Measurements from ENCODE around the gene SIGLEC9. TPM values are rescaled to one million over a fixed set of nuclear protein-coding genes. Genes with fewer than 3 reads are reported as not detected.

SIGLEC9 gene
- total and polyA plus RNA-seq, 2 of the 8 experiments (the other 6 are each of a cell fraction or from before 2014, with no cell fraction given), result not detected

- POLR2A ChIA-PET (ENCODE audit: partially characterized antibody), result no interaction called here
- CTCF ChIA-PET (ENCODE audit: partially characterized antibody), result interaction anchor here (6.9 kb wide), 1 partner anchor 14 kb away, joined by 62 read pairs; no protein-coding TSS in a partner anchor
- Histone ChIP-seq H2BK15ac (ENCODE audit: low read length) (no peak overlapping the region), H4K91ac (replicated peaks; ENCODE audit: insufficient read length, low read length) (no peak overlapping the region), H3K4me2 (ENCODE audit: insufficient read depth in 1 of 2, low read depth in 2 of 2, low read length in 2 of 2) (no peak overlapping the region), H3K14ac (ENCODE audit: insufficient read length) (no peak overlapping the region), H3K27me3 (replicated peaks in 1 of 4; ENCODE audit: control insufficient read depth in 3 of 4, extremely low read depth in 1 of 4, insufficient read depth in 3 of 4, low read length in 3 of 4) (no peaks in the 10 kb centered on the region), H4K8ac (ENCODE audit: extremely low read depth, insufficient read depth, low read length) (no peak overlapping the region), H3K56ac (replicated peaks; ENCODE audit: insufficient read length, low read depth, low read length) (no peak overlapping the region), H3K9me3 (ENCODE audit: insufficient read depth in 2 of 2, low read depth in 1 of 2, low read length in 1 of 2) (no peaks in the 10 kb centered on the region), H4K20me1 (replicated peaks in 1 of 2; ENCODE audit: control insufficient read depth in 1 of 2, insufficient read depth in 2 of 2, low read length in 2 of 2) (no peaks in the 10 kb centered on the region), H3K36me3 (ENCODE audit: control insufficient read depth in 2 of 4, insufficient read depth in 4 of 4, low read length in 3 of 4) (no peaks in the 10 kb centered on the region), H2BK20ac (ENCODE audit: low read length) (no peak overlapping the region), H2BK120ac (replicated peaks; ENCODE audit: low read depth, low read length) (no peak overlapping the region), H3K27ac (ENCODE audit: low read depth, low read length) (no peak overlapping the region), H3K79me1 (ENCODE audit: low read depth, low read length) (no peaks in the 10 kb centered on the region), H2AFZ (ENCODE audit: low read length) (no peak overlapping the region), H3K18ac (ENCODE audit: extremely low read depth, low read length) (no peak overlapping the region), H2AK5ac (ENCODE audit: low read depth, low read length) (no peak overlapping the region), H3K4me1 (replicated peaks in 1 of 4; ENCODE audit: control insufficient read depth in 3 of 4, insufficient read depth in 4 of 4, low read length in 3 of 4) (peaks cover 4 to 14% (median 8%) of the 10 kb centered on the region in 4 experiments; a peak in 5 of 7 replicates), H3K4me3 (ENCODE audit: extremely low read depth in 1 of 4, insufficient read depth in 2 of 4, low read depth in 3 of 4, low read length in 4 of 4) (no peak overlapping the region), H2BK12ac (ENCODE audit: low read depth, low read length) (no peak overlapping the region), H4K5ac (ENCODE audit: insufficient read length, low read depth, low read length) (no peak overlapping the region), H2BK5ac (ENCODE audit: low read depth, low read length) (no peak overlapping the region), H3K23me2 (ENCODE audit: low read depth, low read length) (no peaks in the 10 kb centered on the region), H3K23ac (ENCODE audit: insufficient read length) (no peak overlapping the region), H3K9ac (replicated peaks in 1 of 4; ENCODE audit: extremely low read depth in 1 of 4, low read depth in 3 of 4, low read length in 3 of 4) (no peak overlapping the region), H3K79me2 (ENCODE audit: control insufficient read depth in 1 of 2, insufficient read depth in 2 of 2, low read length in 2 of 2) (no peaks in the 10 kb centered on the region), H3K4ac (replicated peaks; ENCODE audit: insufficient read length, low read depth, low read length) (no peak overlapping the region)
- 65% methylated on average over 2 of the region's 5 CpGs; no CpG with 5 or more reads in 1 of the 2 experiments for WGBS, 2 experiments (ENCODE audit: extremely low coverage in 1 of 2, insufficient coverage in 1 of 2, insufficient read length in 1 of 2, insufficient replicate concordance in 2 of 2, low coverage in 1 of 2, low lambda C conversion rate in 2 of 2, missing lambda C conversion rate in 1 of 2)
- FAIRE-seq (no peak), DNase-seq (ENCODE audit: low read depth in 1 of 2, low spot score in 2 of 2) (no peak)
- TF ChIP-seq KDM5A (IDR thresholded peaks at IDR 0.05; ENCODE audit: low read length), result no peak
- TF ChIP-seq ASH2L (IDR thresholded peaks at IDR 0.05; ENCODE audit: low read length), result no peak
- no peak for TF ChIP-seq CHD1 (IDR thresholded peaks at IDR 0.05; ENCODE audit: low read depth, low read length)
- no peak for TF ChIP-seq RXRA (IDR thresholded peaks at IDR 0.05; ENCODE audit: insufficient read depth, low read depth, low read length)
- TF ChIP-seq CBX5 (IDR thresholded peaks at IDR 0.05; ENCODE audit: low read depth, low read length), result no peak
- no peak for TF ChIP-seq SRF (IDR thresholded peaks at IDR 0.05; ENCODE audit: low read depth, low read length)
- no peak for TF ChIP-seq GTF2F1 (IDR thresholded peaks at IDR 0.05; ENCODE audit: borderline replicate concordance, low read depth, low read length)
- no peak for TF ChIP-seq CEBPB (IDR thresholded peaks at IDR 0.05; ENCODE audit: low read depth, low read length)
- TF ChIP-seq CHD2 (IDR thresholded peaks at IDR 0.05; ENCODE audit: low read length), result no peak
- TF ChIP-seq CBX8 (IDR thresholded peaks at IDR 0.05; ENCODE audit: borderline replicate concordance, low read depth, low read length), result no peak
- no peak for TF ChIP-seq RFX5 (IDR thresholded peaks at IDR 0.05; ENCODE audit: borderline replicate concordance, low read depth, low read length)
- no peak for TF ChIP-seq TEAD4 (IDR thresholded peaks at IDR 0.05; ENCODE audit: low read depth, low read length)
- no peak for TF ChIP-seq SIRT6 (IDR thresholded peaks at IDR 0.05; ENCODE audit: low read length)
- no peak for TF ChIP-seq JUN (IDR thresholded peaks at IDR 0.05; ENCODE audit: low read depth, low read length)
- TF ChIP-seq RNF2 (IDR thresholded peaks at IDR 0.05; ENCODE audit: borderline replicate concordance, low read depth, low read length, missing control alignments, poor library complexity, severe bottlenecking), result no peak
These were observed 18.8 kb downstream of the SIGLEC9 start for GRCh38 chr19:51143486-51143885.

All from H1 (cell line).